DND-41 (cell line): ENCODE data around the gene PAGR1.

Source experiments
- ATAC-seq: fragments of 200-7000 bp; cut with Tn5 transposase; 3 replicates; pipeline ENCODE4 v1.9.1; 2021; ENCODE audit warnings: low read depth; ENCODE audit not compliant: insufficient read depth
- DNase-seq: peaks from one replicate; pipeline ENCODE4 v3.0.0-alpha.2; 2020
- H2AFZ ChIP-seq: 2 replicates; pipeline ENCODE4 v1.6.0; 2012; ENCODE audit warnings: low read depth, low read length
- H3K27ac ChIP-seq: 2 replicates; pipeline ENCODE4 v1.5.1; 2012; ENCODE audit warnings: low read length, inconsistent platforms
- H3K27me3 ChIP-seq: fragments of 200-600 bp; sonication (generic); 2 replicates; pipeline ENCODE4 v1.6.0; 2012; ENCODE audit warnings: low read length, mild to moderate bottlenecking, inconsistent platforms; ENCODE audit not compliant: insufficient read depth, poor library complexity
- H3K36me3 ChIP-seq: 2 replicates; pipeline ENCODE4 v1.5.1; 2012; ENCODE audit warnings: low read length, inconsistent platforms; ENCODE audit not compliant: insufficient read depth
- H3K4me1 ChIP-seq: 2 replicates; pipeline ENCODE4 v1.5.1; 2012; ENCODE audit warnings: mild to moderate bottlenecking, low read length; ENCODE audit not compliant: insufficient read depth
- H3K4me2 ChIP-seq: 2 replicates; pipeline ENCODE4 v1.6.0; 2012; ENCODE audit warnings: mild to moderate bottlenecking, moderate library complexity, low read length, inconsistent platforms; ENCODE audit not compliant: insufficient read depth
- H3K4me3 ChIP-seq, 2 experiments: fragments of 200-600 bp in 1 of 2; shearing (Covaris generic) in 1 of 2; 2 replicates each; pipeline ENCODE4 v1.5.1; 2012 to 2016; ENCODE audit warnings: inconsistent platforms in 2 of 2, low read length in 2 of 2, mild to moderate bottlenecking in 2 of 2, low read depth in 1 of 2, moderate library complexity in 1 of 2
- H3K79me2 ChIP-seq: 2 replicates; pipeline ENCODE4 v1.6.0; 2012; ENCODE audit warnings: low read length, inconsistent platforms; ENCODE audit not compliant: insufficient read depth
- H3K9ac ChIP-seq: 2 replicates; pipeline ENCODE4 v1.6.0; 2012; ENCODE audit warnings: low read depth, mild to moderate bottlenecking, inconsistent platforms, low read length, moderate library complexity
- H3K9me3 ChIP-seq: 2 replicates; pipeline ENCODE4 v1.5.1; 2012; ENCODE audit warnings: low read length, moderate library complexity, mild to moderate bottlenecking, inconsistent platforms; ENCODE audit not compliant: insufficient read depth, severe bottlenecking
- H4K20me1 ChIP-seq: 2 replicates; pipeline ENCODE4 v1.6.0; 2012; ENCODE audit warnings: low read length; ENCODE audit not compliant: insufficient read depth
- CTCF ChIP-seq: IDR thresholded peaks from 2 replicates; pipeline ENCODE4 v1.5.1; 2012; ENCODE audit warnings: borderline replicate concordance, low read length, moderate library complexity, mild to moderate bottlenecking; ENCODE audit not compliant: poor library complexity, severe bottlenecking; ENCODE audit errors: extremely low read depth
- EZH2 ChIP-seq: IDR thresholded peaks from 3 replicates; pipeline ENCODE4 v1.6.1; 2012; ENCODE audit warnings: borderline replicate concordance, low read depth, mild to moderate bottlenecking, moderate library complexity, low read length, inconsistent platforms; ENCODE audit not compliant: severe bottlenecking

The PAGR1 gene

GRCh38 chr16:29825145-29826044 lies 9.4 kb downstream of the PAGR1 start:
- DNase-seq (no peak), ATAC-seq (no peak)
- H3K9ac ChIP-seq: no peak overlapping the region
- H3K27ac ChIP-seq: no peak overlapping the region
- TF ChIP-seq EZH2 (no peak), CTCF (no peak)
- no peak overlapping the region for H3K4me3 ChIP-seq
- H3K9me3 ChIP-seq: no peaks in the 10 kb centered on the region
- peaks cover 27% of the 10 kb centered on the region for H3K4me1 ChIP-seq
- H3K79me2 ChIP-seq: no peaks in the 10 kb centered on the region
- H3K27me3 ChIP-seq: no peaks in the 10 kb centered on the region
- no peak overlapping the region for H2AFZ ChIP-seq
- H3K4me2 ChIP-seq: no peak overlapping the region
- peaks cover 12% of the 10 kb centered on the region for H4K20me1 ChIP-seq
- H3K36me3 ChIP-seq: peaks cover 6% of the 10 kb centered on the region; the same call in 1 of the 2 replicates

GRCh38 chr16:29826342-29826695 lies 10.4 kb downstream of the PAGR1 start:
- Histone ChIP-seq H2AFZ (no peak overlapping the region), H3K4me3 (no peak overlapping the region), H3K79me2 (no peaks in the 10 kb centered on the region), H3K9me3 (no peaks in the 10 kb centered on the region), H3K27me3 (no peaks in the 10 kb centered on the region), H3K27ac (no peak overlapping the region), H3K9ac (no peak overlapping the region), H4K20me1 (peaks cover 4% of the 10 kb centered on the region), H3K4me1 (peaks cover 27% of the 10 kb centered on the region), H3K36me3 (no peaks in the 10 kb centered on the region), H3K4me2 (peak overlapping the region; percentile 42)
- no peak for DNase-seq
- no peak for ATAC-seq
- no peak for TF ChIP-seq CTCF
- TF ChIP-seq EZH2: no peak

GRCh38 chr16:29830774-29831173 lies 14.8 kb downstream of the PAGR1 start:
- Histone ChIP-seq H3K4me2 (no peak overlapping the region), H3K79me2 (no peaks in the 10 kb centered on the region), H2AFZ (no peak overlapping the region), H4K20me1 (no peaks in the 10 kb centered on the region), H3K4me3 (no peak overlapping the region), H3K36me3 (no peaks in the 10 kb centered on the region), H3K9ac (no peak overlapping the region), H3K4me1 (peaks cover 22% of the 10 kb centered on the region), H3K9me3 (no peaks in the 10 kb centered on the region), H3K27ac (no peak overlapping the region), H3K27me3 (no peaks in the 10 kb centered on the region)
- DNase-seq (no peak), ATAC-seq (no peak)
- TF ChIP-seq EZH2 (no peak), CTCF (no peak)
